Prostate gland (tissue), 2 donors: ENCODE measurements around the gene HIVEP3.

Experiments used
- POLR2A ChIP-seq: fragments of 450-650 bp; IDR thresholded peaks from one replicate; pipeline ENCODE4 v1.6.1; 2016; ENCODE audit warnings: antibody characterized with exemption, mild to moderate bottlenecking
- TF ChIP-seq, protein P1 (sequence below), 4 experiments: fragments of 200-600 bp in 2 of 4; fragments of 450-650 bp in 2 of 4; sonication (generic) in 2 of 4; IDR thresholded peaks; 1 replicate in 3 of 4; 2 replicates in 1 of 4; pipeline ENCODE4 v1.5.1; 2016 to 2019; ENCODE audit warnings: antibody characterized with exemption in 4 of 4, mild to moderate bottlenecking in 2 of 4, moderate library complexity in 2 of 4

DNA sequence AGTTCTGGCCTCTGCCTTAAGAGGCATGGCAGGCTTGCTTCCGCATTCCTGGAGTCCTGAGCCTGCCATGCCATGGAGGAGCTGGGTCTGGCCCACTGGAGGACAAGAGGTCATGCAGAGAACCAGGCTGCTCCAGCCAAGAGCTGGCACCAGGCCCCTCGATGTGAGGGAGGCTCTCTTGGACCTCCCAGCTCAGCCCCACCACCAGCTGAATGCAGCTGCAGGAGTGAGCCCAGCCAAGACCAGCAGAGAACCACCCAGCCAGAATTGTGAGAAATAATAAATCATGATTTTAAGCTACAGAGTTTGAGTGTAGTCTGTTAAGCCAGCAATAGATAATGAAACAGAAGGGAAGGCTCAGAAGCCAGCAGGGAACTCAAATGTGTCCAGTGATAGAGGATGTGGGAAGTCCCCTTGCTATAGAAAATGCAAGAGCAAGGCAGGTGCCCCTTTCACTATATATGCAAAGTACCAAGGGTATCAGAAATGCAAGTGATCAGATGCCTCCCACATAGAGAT is 118.4 kb downstream of the HIVEP3 start:
- TF ChIP-seq, protein P1, sequence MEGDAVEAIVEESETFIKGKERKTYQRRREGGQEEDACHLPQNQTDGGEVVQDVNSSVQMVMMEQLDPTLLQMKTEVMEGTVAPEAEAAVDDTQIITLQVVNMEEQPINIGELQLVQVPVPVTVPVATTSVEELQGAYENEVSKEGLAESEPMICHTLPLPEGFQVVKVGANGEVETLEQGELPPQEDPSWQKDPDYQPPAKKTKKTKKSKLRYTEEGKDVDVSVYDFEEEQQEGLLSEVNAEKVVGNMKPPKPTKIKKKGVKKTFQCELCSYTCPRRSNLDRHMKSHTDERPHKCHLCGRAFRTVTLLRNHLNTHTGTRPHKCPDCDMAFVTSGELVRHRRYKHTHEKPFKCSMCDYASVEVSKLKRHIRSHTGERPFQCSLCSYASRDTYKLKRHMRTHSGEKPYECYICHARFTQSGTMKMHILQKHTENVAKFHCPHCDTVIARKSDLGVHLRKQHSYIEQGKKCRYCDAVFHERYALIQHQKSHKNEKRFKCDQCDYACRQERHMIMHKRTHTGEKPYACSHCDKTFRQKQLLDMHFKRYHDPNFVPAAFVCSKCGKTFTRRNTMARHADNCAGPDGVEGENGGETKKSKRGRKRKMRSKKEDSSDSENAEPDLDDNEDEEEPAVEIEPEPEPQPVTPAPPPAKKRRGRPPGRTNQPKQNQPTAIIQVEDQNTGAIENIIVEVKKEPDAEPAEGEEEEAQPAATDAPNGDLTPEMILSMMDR (IDR thresholded peaks at IDR 0.05), result no peak
- TF ChIP-seq POLR2A, result no peak
